Measurements from ENCODE around the gene NOL9. TPM values are rescaled to one million over a fixed set of nuclear protein-coding genes. Genes with fewer than 3 reads are reported as not detected.

Gene NOL9
- total and polyA plus RNA-seq, 2 of the 13 experiments (the other 11 are each of a cell fraction or from before 2014, with no cell fraction given): 18.0 to 24.7 TPM

- TF ChIP-seq RFX5 (IDR thresholded peaks at IDR 0.05; ENCODE audit: low read depth, low read length): no peak
- TF ChIP-seq, protein P1, sequence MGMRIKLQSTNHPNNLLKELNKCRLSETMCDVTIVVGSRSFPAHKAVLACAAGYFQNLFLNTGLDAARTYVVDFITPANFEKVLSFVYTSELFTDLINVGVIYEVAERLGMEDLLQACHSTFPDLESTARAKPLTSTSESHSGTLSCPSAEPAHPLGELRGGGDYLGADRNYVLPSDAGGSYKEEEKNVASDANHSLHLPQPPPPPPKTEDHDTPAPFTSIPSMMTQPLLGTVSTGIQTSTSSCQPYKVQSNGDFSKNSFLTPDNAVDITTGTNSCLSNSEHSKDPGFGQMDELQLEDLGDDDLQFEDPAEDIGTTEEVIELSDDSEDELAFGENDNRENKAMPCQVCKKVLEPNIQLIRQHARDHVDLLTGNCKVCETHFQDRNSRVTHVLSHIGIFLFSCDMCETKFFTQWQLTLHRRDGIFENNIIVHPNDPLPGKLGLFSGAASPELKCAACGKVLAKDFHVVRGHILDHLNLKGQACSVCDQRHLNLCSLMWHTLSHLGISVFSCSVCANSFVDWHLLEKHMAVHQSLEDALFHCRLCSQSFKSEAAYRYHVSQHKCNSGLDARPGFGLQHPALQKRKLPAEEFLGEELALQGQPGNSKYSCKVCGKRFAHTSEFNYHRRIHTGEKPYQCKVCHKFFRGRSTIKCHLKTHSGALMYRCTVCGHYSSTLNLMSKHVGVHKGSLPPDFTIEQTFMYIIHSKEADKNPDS (CRISPR knock-in tag; IDR thresholded peaks at IDR 0.05): no peak
- no peak for TF ChIP-seq CEBPB (IDR thresholded peaks at IDR 0.05; ENCODE audit: borderline replicate concordance, low read depth, low read length)
- TF ChIP-seq, protein P2, sequence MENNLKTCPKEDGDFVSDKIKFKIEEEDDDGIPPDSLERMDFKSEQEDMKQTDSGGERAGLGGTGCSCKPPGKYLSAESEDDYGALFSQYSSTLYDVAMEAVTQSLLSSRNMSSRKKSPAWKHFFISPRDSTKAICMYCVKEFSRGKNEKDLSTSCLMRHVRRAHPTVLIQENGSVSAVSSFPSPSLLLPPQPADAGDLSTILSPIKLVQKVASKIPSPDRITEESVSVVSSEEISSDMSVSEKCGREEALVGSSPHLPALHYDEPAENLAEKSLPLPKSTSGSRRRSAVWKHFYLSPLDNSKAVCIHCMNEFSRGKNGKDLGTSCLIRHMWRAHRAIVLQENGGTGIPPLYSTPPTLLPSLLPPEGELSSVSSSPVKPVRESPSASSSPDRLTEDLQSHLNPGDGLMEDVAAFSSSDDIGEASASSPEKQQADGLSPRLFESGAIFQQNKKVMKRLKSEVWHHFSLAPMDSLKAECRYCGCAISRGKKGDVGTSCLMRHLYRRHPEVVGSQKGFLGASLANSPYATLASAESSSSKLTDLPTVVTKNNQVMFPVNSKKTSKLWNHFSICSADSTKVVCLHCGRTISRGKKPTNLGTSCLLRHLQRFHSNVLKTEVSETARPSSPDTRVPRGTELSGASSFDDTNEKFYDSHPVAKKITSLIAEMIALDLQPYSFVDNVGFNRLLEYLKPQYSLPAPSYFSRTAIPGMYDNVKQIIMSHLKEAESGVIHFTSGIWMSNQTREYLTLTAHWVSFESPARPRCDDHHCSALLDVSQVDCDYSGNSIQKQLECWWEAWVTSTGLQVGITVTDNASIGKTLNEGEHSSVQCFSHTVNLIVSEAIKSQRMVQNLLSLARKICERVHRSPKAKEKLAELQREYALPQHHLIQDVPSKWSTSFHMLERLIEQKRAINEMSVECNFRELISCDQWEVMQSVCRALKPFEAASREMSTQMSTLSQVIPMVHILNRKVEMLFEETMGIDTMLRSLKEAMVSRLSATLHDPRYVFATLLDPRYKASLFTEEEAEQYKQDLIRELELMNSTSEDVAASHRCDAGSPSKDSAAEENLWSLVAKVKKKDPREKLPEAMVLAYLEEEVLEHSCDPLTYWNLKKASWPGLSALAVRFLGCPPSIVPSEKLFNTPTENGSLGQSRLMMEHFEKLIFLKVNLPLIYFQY (CRISPR knock-in tag; IDR thresholded peaks at IDR 0.05; ENCODE audit: borderline replicate concordance): no peak
- TF ChIP-seq ZNF512 (CRISPR knock-in tag; IDR thresholded peaks at IDR 0.05): no peak
- TF ChIP-seq ELF4 (CRISPR knock-in tag; IDR thresholded peaks at IDR 0.05; ENCODE audit: borderline replicate concordance): no peak
- TF ChIP-seq SIX1 (CRISPR knock-in tag; IDR thresholded peaks at IDR 0.05; ENCODE audit: borderline replicate concordance): no peak
- TF ChIP-seq EEA1 (CRISPR knock-in tag; IDR thresholded peaks at IDR 0.05; ENCODE audit: borderline replicate concordance): no peak
- no peak for TF ChIP-seq MIXL1 (CRISPR knock-in tag; IDR thresholded peaks at IDR 0.05)
- TF ChIP-seq, protein P3, sequence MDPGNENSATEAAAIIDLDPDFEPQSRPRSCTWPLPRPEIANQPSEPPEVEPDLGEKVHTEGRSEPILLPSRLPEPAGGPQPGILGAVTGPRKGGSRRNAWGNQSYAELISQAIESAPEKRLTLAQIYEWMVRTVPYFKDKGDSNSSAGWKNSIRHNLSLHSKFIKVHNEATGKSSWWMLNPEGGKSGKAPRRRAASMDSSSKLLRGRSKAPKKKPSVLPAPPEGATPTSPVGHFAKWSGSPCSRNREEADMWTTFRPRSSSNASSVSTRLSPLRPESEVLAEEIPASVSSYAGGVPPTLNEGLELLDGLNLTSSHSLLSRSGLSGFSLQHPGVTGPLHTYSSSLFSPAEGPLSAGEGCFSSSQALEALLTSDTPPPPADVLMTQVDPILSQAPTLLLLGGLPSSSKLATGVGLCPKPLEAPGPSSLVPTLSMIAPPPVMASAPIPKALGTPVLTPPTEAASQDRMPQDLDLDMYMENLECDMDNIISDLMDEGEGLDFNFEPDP (CRISPR knock-in tag; conservative IDR thresholded peaks at IDR 0.05): no peak
- no peak for TF ChIP-seq BRD4 (CRISPR knock-in tag; IDR thresholded peaks at IDR 0.05)
- TF ChIP-seq PAX8 (CRISPR knock-in tag; IDR thresholded peaks at IDR 0.05; ENCODE audit: borderline replicate concordance): no peak
- no peak for TF ChIP-seq ZNF329 (CRISPR knock-in tag; IDR thresholded peaks at IDR 0.05; ENCODE audit: low read depth)
- TF ChIP-seq NFE2L2 (IDR thresholded peaks at IDR 0.05; ENCODE audit: low read length): no peak
- TF ChIP-seq RFXANK (CRISPR knock-in tag; IDR thresholded peaks at IDR 0.05): no peak
- no peak for TF ChIP-seq ZNF17 (CRISPR knock-in tag; IDR thresholded peaks at IDR 0.05)
- TF ChIP-seq, protein P4, sequence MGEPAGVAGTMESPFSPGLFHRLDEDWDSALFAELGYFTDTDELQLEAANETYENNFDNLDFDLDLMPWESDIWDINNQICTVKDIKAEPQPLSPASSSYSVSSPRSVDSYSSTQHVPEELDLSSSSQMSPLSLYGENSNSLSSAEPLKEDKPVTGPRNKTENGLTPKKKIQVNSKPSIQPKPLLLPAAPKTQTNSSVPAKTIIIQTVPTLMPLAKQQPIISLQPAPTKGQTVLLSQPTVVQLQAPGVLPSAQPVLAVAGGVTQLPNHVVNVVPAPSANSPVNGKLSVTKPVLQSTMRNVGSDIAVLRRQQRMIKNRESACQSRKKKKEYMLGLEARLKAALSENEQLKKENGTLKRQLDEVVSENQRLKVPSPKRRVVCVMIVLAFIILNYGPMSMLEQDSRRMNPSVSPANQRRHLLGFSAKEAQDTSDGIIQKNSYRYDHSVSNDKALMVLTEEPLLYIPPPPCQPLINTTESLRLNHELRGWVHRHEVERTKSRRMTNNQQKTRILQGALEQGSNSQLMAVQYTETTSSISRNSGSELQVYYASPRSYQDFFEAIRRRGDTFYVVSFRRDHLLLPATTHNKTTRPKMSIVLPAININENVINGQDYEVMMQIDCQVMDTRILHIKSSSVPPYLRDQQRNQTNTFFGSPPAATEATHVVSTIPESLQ (CRISPR knock-in tag; conservative IDR thresholded peaks at IDR 0.05): no peak
These were observed 67.8 kb downstream of the NOL9 start (continued) for GRCh38 chr1:6486433-6487011.
